Chondrocyte (in vitro differentiated cells): Measurements from ENCODE around the gene DMD. TPM values are rescaled to one million over a fixed set of nuclear protein-coding genes. Genes with fewer than 3 reads are reported as not detected.

ENCODE experiments used
- DNase-seq: peaks from one replicate; pipeline ENCODE4 v3.0.0; 2021; ENCODE audit warnings: mixed read lengths, low spot score
- H3K27ac Mint-ChIP-seq: one replicate; pipeline ENCODE4 v1.8.0; 2021; ENCODE audit warnings: mild to moderate bottlenecking, moderate library complexity, mixed read lengths; ENCODE audit not compliant: unreplicated experiment
- H3K27me3 Mint-ChIP-seq: 2 replicates; pipeline ENCODE4 v1.8.0; 2021; ENCODE audit warnings: low read depth, mixed read lengths
- H3K36me3 Mint-ChIP-seq: 2 replicates; pipeline ENCODE4 v1.8.0; 2021; ENCODE audit warnings: low read depth, mixed read lengths
- H3K4me1 Mint-ChIP-seq: 2 replicates; pipeline ENCODE4 v1.8.0; 2021; ENCODE audit warnings: low read depth, mild to moderate bottlenecking, mixed read lengths
- H3K4me3 Mint-ChIP-seq: one replicate; pipeline ENCODE4 v1.8.0; 2021; ENCODE audit warnings: mild to moderate bottlenecking, moderate library complexity, mixed read lengths; ENCODE audit not compliant: unreplicated experiment
- H3K9me3 Mint-ChIP-seq: 2 replicates; pipeline ENCODE4 v1.8.0; 2021; ENCODE audit warnings: low read depth, mixed read lengths
- total RNA-seq: library from RNA; stranded (reverse); gene quantifications from 3 replicates; pipeline ENCODE4 v1.2.1, GENCODE V29; 2021
- TF ChIP-seq, protein P1 (sequence below): fragments of 200-600 bp; sonication (generic); IDR thresholded peaks from 2 replicates; pipeline ENCODE4 v1.5.0; 2021; ENCODE audit warnings: antibody characterized with exemption, mild to moderate bottlenecking, moderate library complexity

Gene DMD
- total RNA-seq, 1 donor from 2014 or later, result 201 TPM

DNA sequence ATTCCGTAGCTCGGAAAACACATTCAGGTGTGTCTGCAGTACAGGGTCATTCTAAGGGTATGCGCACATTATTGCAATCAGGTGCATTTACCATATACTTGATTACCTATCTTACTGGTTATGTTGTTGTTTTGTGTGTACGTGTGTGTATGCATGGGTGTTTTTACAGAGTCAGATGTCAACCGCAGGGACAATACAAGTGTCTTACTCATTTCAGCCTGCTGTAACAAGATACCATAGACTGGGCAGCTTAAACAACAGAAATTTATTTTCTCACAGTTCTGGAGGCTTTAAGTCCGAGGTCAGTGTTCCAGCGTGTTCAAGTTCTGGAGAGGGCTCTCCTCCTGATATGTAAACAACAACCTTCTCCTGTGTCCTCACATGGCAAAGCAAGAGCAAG, 316.7 kb downstream of the DMD start:
- no peaks in the 10 kb centered on the region for H3K27me3 Mint-ChIP-seq
- no peak for DNase-seq
- TF ChIP-seq, protein P1, sequence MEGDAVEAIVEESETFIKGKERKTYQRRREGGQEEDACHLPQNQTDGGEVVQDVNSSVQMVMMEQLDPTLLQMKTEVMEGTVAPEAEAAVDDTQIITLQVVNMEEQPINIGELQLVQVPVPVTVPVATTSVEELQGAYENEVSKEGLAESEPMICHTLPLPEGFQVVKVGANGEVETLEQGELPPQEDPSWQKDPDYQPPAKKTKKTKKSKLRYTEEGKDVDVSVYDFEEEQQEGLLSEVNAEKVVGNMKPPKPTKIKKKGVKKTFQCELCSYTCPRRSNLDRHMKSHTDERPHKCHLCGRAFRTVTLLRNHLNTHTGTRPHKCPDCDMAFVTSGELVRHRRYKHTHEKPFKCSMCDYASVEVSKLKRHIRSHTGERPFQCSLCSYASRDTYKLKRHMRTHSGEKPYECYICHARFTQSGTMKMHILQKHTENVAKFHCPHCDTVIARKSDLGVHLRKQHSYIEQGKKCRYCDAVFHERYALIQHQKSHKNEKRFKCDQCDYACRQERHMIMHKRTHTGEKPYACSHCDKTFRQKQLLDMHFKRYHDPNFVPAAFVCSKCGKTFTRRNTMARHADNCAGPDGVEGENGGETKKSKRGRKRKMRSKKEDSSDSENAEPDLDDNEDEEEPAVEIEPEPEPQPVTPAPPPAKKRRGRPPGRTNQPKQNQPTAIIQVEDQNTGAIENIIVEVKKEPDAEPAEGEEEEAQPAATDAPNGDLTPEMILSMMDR, result no peak
- H3K4me1 Mint-ChIP-seq, result no peaks in the 10 kb centered on the region
- H3K9me3 Mint-ChIP-seq, result no peaks in the 10 kb centered on the region
- H3K36me3 Mint-ChIP-seq, result no peaks in the 10 kb centered on the region
- no peak overlapping the region for H3K4me3 Mint-ChIP-seq
- no peak overlapping the region for H3K27ac Mint-ChIP-seq

DNA sequence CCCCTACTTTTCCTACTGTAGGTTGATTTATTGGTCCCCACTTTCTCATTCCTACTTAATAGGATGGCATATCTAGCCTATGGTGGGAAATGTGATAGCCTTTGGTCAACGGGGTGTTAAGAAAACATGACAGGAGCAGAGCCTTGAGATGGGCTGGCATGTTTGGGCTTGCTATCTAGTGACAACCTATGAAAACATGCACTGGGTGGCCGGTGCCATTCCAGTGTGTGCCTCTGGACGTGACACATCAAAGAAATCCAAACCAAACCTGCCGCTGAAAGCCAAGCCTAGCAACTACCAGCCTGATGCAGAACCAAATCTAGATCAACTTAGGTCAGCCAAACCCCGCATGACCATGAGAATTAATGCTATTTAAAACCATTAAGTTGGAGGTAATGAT, 317.6 kb downstream of the DMD start:
- no peaks in the 10 kb centered on the region for H3K9me3 Mint-ChIP-seq
- H3K4me1 Mint-ChIP-seq, result no peaks in the 10 kb centered on the region
- no peaks in the 10 kb centered on the region for H3K36me3 Mint-ChIP-seq
- H3K27ac Mint-ChIP-seq, result no peak overlapping the region
- DNase-seq, result no peak
- TF ChIP-seq, protein P1, result no peak
- H3K27me3 Mint-ChIP-seq, result no peaks in the 10 kb centered on the region
- H3K4me3 Mint-ChIP-seq, result no peak overlapping the region

- Mint-ChIP-seq H3K27me3 (no peaks in the 10 kb centered on the region), H3K4me1 (peaks cover 7% of the 10 kb centered on the region), H3K4me3 (no peak overlapping the region), H3K36me3 (no peaks in the 10 kb centered on the region), H3K27ac (no peak overlapping the region), H3K9me3 (peaks cover 8% of the 10 kb centered on the region)
- DNase-seq, result no peak
- TF ChIP-seq, protein P1, result no peak
Measured at GRCh38 chrX:32877592-32877991, 333.8 kb downstream of the DMD start.

GRCh38 chrX:32874839-32875238, 336.5 kb downstream of the DMD start:
- TF ChIP-seq, protein P1, result no peak
- Mint-ChIP-seq H3K36me3 (no peaks in the 10 kb centered on the region), H3K27ac (no peak overlapping the region), H3K9me3 (peaks cover 12% of the 10 kb centered on the region), H3K27me3 (no peaks in the 10 kb centered on the region), H3K4me3 (no peak overlapping the region), H3K4me1 (peaks cover 7% of the 10 kb centered on the region)
- DNase-seq, result no peak

DNA sequence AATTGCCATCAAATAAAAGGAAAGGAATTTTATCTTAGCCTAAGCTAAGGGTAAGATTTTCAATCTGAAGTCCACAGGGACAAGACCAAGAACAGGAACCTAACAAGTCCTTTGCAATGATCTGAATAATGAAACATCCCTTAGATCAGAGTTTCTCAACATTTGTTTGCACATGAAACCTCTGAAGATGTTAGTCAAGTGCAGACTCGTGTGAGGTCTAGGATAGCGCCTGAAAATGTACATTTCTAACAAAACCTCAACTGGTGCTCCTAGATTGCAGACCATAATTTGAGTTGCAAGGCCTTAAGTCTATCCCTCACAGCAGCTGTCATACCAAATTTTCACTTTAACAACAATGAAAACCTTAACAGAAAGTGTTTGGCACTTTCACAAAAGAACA, 337.6 kb downstream of the DMD start:
- Mint-ChIP-seq H3K27ac (no peak overlapping the region), H3K27me3 (no peaks in the 10 kb centered on the region), H3K9me3 (peaks cover 10% of the 10 kb centered on the region), H3K4me3 (no peak overlapping the region), H3K4me1 (peaks cover 7% of the 10 kb centered on the region), H3K36me3 (no peaks in the 10 kb centered on the region)
- TF ChIP-seq, protein P1, result no peak
- DNase-seq, result no peak
